ENCODE results near the gene TNFRSF8.

DNA sequence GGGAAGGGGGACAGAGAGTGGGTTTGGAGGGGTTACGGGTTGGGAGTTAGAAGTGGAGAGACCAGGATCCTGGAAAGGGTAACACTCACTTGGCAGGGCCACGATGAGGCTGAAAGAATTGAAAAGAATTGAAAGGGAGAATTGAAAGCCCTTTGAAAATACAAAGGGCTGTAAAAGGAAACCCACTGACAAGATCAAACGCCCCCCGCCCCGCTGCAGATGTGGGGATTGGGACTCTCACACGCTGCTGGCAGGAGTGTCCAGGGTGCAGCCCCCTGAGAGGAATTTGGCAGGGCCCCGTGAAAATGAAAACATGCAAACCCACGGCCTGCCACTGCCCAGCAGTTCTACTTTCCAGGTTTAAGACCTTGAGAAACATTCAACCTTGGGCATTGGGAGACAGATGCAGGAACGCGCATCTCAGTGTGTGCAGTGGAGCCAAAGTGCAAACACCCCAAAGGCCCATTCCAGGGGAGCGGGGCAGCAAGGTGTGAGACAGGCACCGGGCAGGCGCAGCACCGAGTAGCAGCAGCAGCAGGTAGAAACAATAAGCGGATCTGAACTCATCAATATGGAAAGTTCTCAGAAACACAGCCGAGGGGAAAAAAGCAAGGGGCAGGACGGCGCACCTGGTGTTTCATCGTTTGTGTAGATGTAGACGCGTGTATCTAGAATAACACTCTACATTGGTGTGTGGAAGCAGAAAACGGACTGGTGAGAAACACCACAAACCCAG lies 95.4 kb downstream of the TNFRSF8 start:
- TF ChIP-seq POLR2A (IDR thresholded peaks at IDR 0.05) (no peak), CTCF (IDR thresholded peaks at IDR 0.05) (no peak)

Data from adrenal gland (tissue), 5 donors.